Measurements from ENCODE around the gene SEC22A.

DNA sequence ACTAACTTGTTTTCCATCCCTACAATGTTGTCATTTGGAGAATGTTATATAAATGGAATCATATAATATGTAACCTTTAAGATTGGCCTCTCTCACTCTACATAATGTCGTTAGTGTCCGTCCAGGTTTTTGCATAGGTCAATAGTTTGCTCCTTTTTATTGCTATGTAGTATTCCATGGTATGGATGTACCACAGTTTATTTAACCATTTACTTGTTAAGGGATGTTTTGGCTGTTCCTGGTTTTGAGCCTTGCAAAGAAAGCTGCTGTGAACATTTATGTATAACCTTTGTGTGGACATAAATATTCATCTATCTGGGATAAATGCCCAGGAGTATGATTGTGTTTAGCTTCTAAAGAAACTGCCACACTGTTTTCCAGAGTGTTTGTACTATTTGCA lies 34.1 kb upstream of the SEC22A start:
- TF ChIP-seq, protein P1, sequence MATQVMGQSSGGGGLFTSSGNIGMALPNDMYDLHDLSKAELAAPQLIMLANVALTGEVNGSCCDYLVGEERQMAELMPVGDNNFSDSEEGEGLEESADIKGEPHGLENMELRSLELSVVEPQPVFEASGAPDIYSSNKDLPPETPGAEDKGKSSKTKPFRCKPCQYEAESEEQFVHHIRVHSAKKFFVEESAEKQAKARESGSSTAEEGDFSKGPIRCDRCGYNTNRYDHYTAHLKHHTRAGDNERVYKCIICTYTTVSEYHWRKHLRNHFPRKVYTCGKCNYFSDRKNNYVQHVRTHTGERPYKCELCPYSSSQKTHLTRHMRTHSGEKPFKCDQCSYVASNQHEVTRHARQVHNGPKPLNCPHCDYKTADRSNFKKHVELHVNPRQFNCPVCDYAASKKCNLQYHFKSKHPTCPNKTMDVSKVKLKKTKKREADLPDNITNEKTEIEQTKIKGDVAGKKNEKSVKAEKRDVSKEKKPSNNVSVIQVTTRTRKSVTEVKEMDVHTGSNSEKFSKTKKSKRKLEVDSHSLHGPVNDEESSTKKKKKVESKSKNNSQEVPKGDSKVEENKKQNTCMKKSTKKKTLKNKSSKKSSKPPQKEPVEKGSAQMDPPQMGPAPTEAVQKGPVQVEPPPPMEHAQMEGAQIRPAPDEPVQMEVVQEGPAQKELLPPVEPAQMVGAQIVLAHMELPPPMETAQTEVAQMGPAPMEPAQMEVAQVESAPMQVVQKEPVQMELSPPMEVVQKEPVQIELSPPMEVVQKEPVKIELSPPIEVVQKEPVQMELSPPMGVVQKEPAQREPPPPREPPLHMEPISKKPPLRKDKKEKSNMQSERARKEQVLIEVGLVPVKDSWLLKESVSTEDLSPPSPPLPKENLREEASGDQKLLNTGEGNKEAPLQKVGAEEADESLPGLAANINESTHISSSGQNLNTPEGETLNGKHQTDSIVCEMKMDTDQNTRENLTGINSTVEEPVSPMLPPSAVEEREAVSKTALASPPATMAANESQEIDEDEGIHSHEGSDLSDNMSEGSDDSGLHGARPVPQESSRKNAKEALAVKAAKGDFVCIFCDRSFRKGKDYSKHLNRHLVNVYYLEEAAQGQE (IDR thresholded peaks at IDR 0.05; ENCODE audit: low read depth, low read length) = no peak
- TF ChIP-seq YY1 (IDR thresholded peaks at IDR 0.05; ENCODE audit: low read depth) (no peak), EZH2phosphoT487 (IDR thresholded peaks at IDR 0.05; ENCODE audit: borderline replicate concordance, low read depth) (no peak)

Measured in SK-N-SH (cell line).